Measurements from ENCODE around the gene MACROH2A2. TPM values are rescaled to one million over a fixed set of nuclear protein-coding genes. Genes with fewer than 3 reads are reported as not detected.

The MACROH2A2 gene
- total and polyA plus RNA-seq, 2 donors = 10.7 to 12.9 TPM

- H3K9me3 ChIP-seq (ENCODE audit: control insufficient read depth in 2 of 2, insufficient read depth in 1 of 2, low read length in 1 of 2) = no peaks in the 10 kb centered on the region
- WGBS = 96% methylated on average over 14 of the region's 14 CpGs
- H3K36me3 ChIP-seq (ENCODE audit: control insufficient read depth in 2 of 2, insufficient read depth in 2 of 2, low read length in 1 of 2) = peaks cover 7 to 9% of the 10 kb centered on the region in 2 donors
- peaks cover 0 to 3% of the 10 kb centered on the region in 2 donors for H3K27me3 ChIP-seq (ENCODE audit: control insufficient read depth in 2 of 2, insufficient read depth in 1 of 2, low read length in 1 of 2)
- no peak overlapping the region for H3K27ac ChIP-seq (ENCODE audit: low read depth in 1 of 2, low read length in 1 of 2)
- H3K4me3 ChIP-seq (ENCODE audit: low read length in 2 of 2) = no peak overlapping the region
- DNase-seq (ENCODE audit: low read depth in 6 of 9, low spot score in 9 of 9) = no peak
- H3K4me1 ChIP-seq (ENCODE audit: control insufficient read depth in 2 of 2, insufficient read depth in 2 of 2, low read length in 2 of 2) = no peaks in the 10 kb centered on the region
Measured at GRCh38 chr10:70137927-70138883, 85.6 kb downstream of the MACROH2A2 start.

- H3K9me3 ChIP-seq (ENCODE audit: control insufficient read depth in 2 of 2, insufficient read depth in 1 of 2, low read length in 1 of 2) = no peaks in the 10 kb centered on the region
- peaks cover 0 to under 1% of the 10 kb centered on the region in 2 donors for H3K4me1 ChIP-seq (ENCODE audit: control insufficient read depth in 2 of 2, insufficient read depth in 2 of 2, low read length in 2 of 2)
- no peak for DNase-seq (ENCODE audit: low read depth in 6 of 9, low spot score in 9 of 9)
- H3K36me3 ChIP-seq (ENCODE audit: control insufficient read depth in 2 of 2, insufficient read depth in 2 of 2, low read length in 1 of 2) = peaks cover 7 to 15% of the 10 kb centered on the region in 2 donors
- H3K27ac ChIP-seq (ENCODE audit: low read depth in 1 of 2, low read length in 1 of 2) = no peak overlapping the region
- no peaks in the 10 kb centered on the region for H3K27me3 ChIP-seq (ENCODE audit: control insufficient read depth in 2 of 2, insufficient read depth in 1 of 2, low read length in 1 of 2)
- 97% methylated on average over 11 of the region's 11 CpGs for WGBS
- H3K4me3 ChIP-seq (ENCODE audit: low read length in 2 of 2) = no peak overlapping the region
Measured at GRCh38 chr10:70139151-70139996, 86.7 kb downstream of the MACROH2A2 start.

GRCh38 chr10:70139997-70140250, 87.3 kb downstream of the MACROH2A2 start:
- no peak overlapping the region for H3K27ac ChIP-seq (ENCODE audit: low read depth in 1 of 2, low read length in 1 of 2)

GRCh38 chr10:70140297-70140696, 87.7 kb downstream of the MACROH2A2 start:
- 87% methylated on average over 5 of the region's 5 CpGs for WGBS
- no peaks in the 10 kb centered on the region for H3K27me3 ChIP-seq (ENCODE audit: control insufficient read depth in 2 of 2, insufficient read depth in 1 of 2, low read length in 1 of 2)
- H3K27ac ChIP-seq (ENCODE audit: low read depth in 1 of 2, low read length in 1 of 2) = no peak overlapping the region
- H3K4me3 ChIP-seq (ENCODE audit: low read length in 2 of 2) = no peak overlapping the region
- H3K36me3 ChIP-seq (ENCODE audit: control insufficient read depth in 2 of 2, insufficient read depth in 2 of 2, low read length in 1 of 2) = peaks cover 7 to 15% of the 10 kb centered on the region in 2 donors
- peaks cover 3 to 9% of the 10 kb centered on the region in 2 donors for H3K4me1 ChIP-seq (ENCODE audit: control insufficient read depth in 2 of 2, insufficient read depth in 2 of 2, low read length in 2 of 2)
- no peaks in the 10 kb centered on the region for H3K9me3 ChIP-seq (ENCODE audit: control insufficient read depth in 2 of 2, insufficient read depth in 1 of 2, low read length in 1 of 2)
- DNase-seq (ENCODE audit: low read depth in 6 of 9, low spot score in 9 of 9) = no peak

More at GRCh38 chr10:70139997-70140250, 87.3 kb downstream of the MACROH2A2 start:
- no peak for DNase-seq (ENCODE audit: low read depth in 6 of 9, low spot score in 9 of 9)
- no peaks in the 10 kb centered on the region for H3K27me3 ChIP-seq (ENCODE audit: control insufficient read depth in 2 of 2, insufficient read depth in 1 of 2, low read length in 1 of 2)
- H3K36me3 ChIP-seq (ENCODE audit: control insufficient read depth in 2 of 2, insufficient read depth in 2 of 2, low read length in 1 of 2) = peaks cover 7 to 15% of the 10 kb centered on the region in 2 donors
- WGBS = 97% methylated on average over 6 of the region's 6 CpGs
- H3K9me3 ChIP-seq (ENCODE audit: control insufficient read depth in 2 of 2, insufficient read depth in 1 of 2, low read length in 1 of 2) = no peaks in the 10 kb centered on the region
- H3K4me1 ChIP-seq (ENCODE audit: control insufficient read depth in 2 of 2, insufficient read depth in 2 of 2, low read length in 2 of 2) = peaks cover under 1 to 5% of the 10 kb centered on the region in 2 donors
- H3K4me3 ChIP-seq (ENCODE audit: low read length in 2 of 2) = no peak overlapping the region

- no peaks in the 10 kb centered on the region for H3K9me3 ChIP-seq (ENCODE audit: control insufficient read depth in 2 of 2, insufficient read depth in 1 of 2, low read length in 1 of 2)
- H3K27ac ChIP-seq (ENCODE audit: low read depth in 1 of 2, low read length in 1 of 2) = no peak overlapping the region
- peaks cover 3 to 20% of the 10 kb centered on the region in 2 donors for H3K4me1 ChIP-seq (ENCODE audit: control insufficient read depth in 2 of 2, insufficient read depth in 2 of 2, low read length in 2 of 2)
- WGBS = 96% methylated on average over 10 of the region's 10 CpGs
- peaks cover 7 to 15% of the 10 kb centered on the region in 2 donors for H3K36me3 ChIP-seq (ENCODE audit: control insufficient read depth in 2 of 2, insufficient read depth in 2 of 2, low read length in 1 of 2)
- no peak overlapping the region for H3K4me3 ChIP-seq (ENCODE audit: low read length in 2 of 2)
- DNase-seq (ENCODE audit: low read depth in 6 of 9, low spot score in 9 of 9) = no peak
- H3K27me3 ChIP-seq (ENCODE audit: control insufficient read depth in 2 of 2, insufficient read depth in 1 of 2, low read length in 1 of 2) = no peaks in the 10 kb centered on the region
Measured at GRCh38 chr10:70142555-70142954, 89.9 kb downstream of the MACROH2A2 start.

- DNase-seq (ENCODE audit: low read depth in 6 of 9, low spot score in 9 of 9) = no peak
- Histone ChIP-seq H3K4me3 (ENCODE audit: low read length in 2 of 2) (peak overlapping the region in 1 of 2 donors; percentile 48), H3K27ac (ENCODE audit: low read depth in 1 of 2, low read length in 1 of 2) (no peak overlapping the region), H3K27me3 (ENCODE audit: control insufficient read depth in 2 of 2, insufficient read depth in 1 of 2, low read length in 1 of 2) (no peaks in the 10 kb centered on the region), H3K4me1 (ENCODE audit: control insufficient read depth in 2 of 2, insufficient read depth in 2 of 2, low read length in 2 of 2) (peaks cover 3 to 20% of the 10 kb centered on the region in 2 donors), H3K36me3 (ENCODE audit: control insufficient read depth in 2 of 2, insufficient read depth in 2 of 2, low read length in 1 of 2) (peaks cover 14 to 24% of the 10 kb centered on the region in 2 donors), H3K9me3 (ENCODE audit: control insufficient read depth in 2 of 2, insufficient read depth in 1 of 2, low read length in 1 of 2) (no peaks in the 10 kb centered on the region)
- WGBS = 93% methylated on average over 18 of the region's 18 CpGs
Measured at GRCh38 chr10:70144372-70145110, 91.9 kb downstream of the MACROH2A2 start.

GRCh38 chr10:70145166-70145665, 92.6 kb downstream of the MACROH2A2 start:
- Histone ChIP-seq H3K27ac (ENCODE audit: low read depth in 1 of 2, low read length in 1 of 2) (peak overlapping the region in 1 of 2 donors; percentile 94), H3K9me3 (ENCODE audit: control insufficient read depth in 2 of 2, insufficient read depth in 1 of 2, low read length in 1 of 2) (no peaks in the 10 kb centered on the region), H3K36me3 (ENCODE audit: control insufficient read depth in 2 of 2, insufficient read depth in 2 of 2, low read length in 1 of 2) (peaks cover 18 to 19% of the 10 kb centered on the region in 2 donors), H3K4me1 (ENCODE audit: control insufficient read depth in 2 of 2, insufficient read depth in 2 of 2, low read length in 2 of 2) (peaks cover 3 to 20% of the 10 kb centered on the region in 2 donors), H3K27me3 (ENCODE audit: control insufficient read depth in 2 of 2, insufficient read depth in 1 of 2, low read length in 1 of 2) (no peaks in the 10 kb centered on the region), H3K4me3 (ENCODE audit: low read length in 2 of 2) (peak overlapping the region; percentile 48 to 67)
- 19% methylated on average over 28 of the region's 28 CpGs for WGBS
- DNase-seq (ENCODE audit: low read depth in 6 of 9, low spot score in 9 of 9) = no peak

GRCh38 chr10:70145666-70146488, 93.2 kb downstream of the MACROH2A2 start:
- Histone ChIP-seq H3K36me3 (ENCODE audit: control insufficient read depth in 2 of 2, insufficient read depth in 2 of 2, low read length in 1 of 2) (peaks cover 19 to 25% of the 10 kb centered on the region in 2 donors), H3K27me3 (ENCODE audit: control insufficient read depth in 2 of 2, insufficient read depth in 1 of 2, low read length in 1 of 2) (no peaks in the 10 kb centered on the region), H3K4me1 (ENCODE audit: control insufficient read depth in 2 of 2, insufficient read depth in 2 of 2, low read length in 2 of 2) (peaks cover 3 to 20% of the 10 kb centered on the region in 2 donors), H3K4me3 (ENCODE audit: low read length in 2 of 2) (peak overlapping the region; percentile 67 to 72), H3K27ac (ENCODE audit: low read depth in 1 of 2, low read length in 1 of 2) (peak overlapping the region; percentile 94), H3K9me3 (ENCODE audit: control insufficient read depth in 2 of 2, insufficient read depth in 1 of 2, low read length in 1 of 2) (no peaks in the 10 kb centered on the region)
- WGBS = under 1% methylated on average over 98 of the region's 98 CpGs
- peak in 7 of 9 donors; percentile 55 to 85 (median 62) for DNase-seq (ENCODE audit: low read depth in 6 of 9, low spot score in 9 of 9)
